PFSK-1 (cell line): Measurements from ENCODE around the gene PSD.

Experiments used
- FOXP2 ChIP-seq: optimal IDR thresholded peaks from 2 replicates; pipeline ENCODE3; 2011; ENCODE audit warnings: borderline replicate concordance, control low read depth, inconsistent platforms; ENCODE audit not compliant: insufficient read depth; ENCODE audit errors: extremely low read length, extremely low read depth
- POLR2AphosphoS5 ChIP-seq: IDR thresholded peaks from 2 replicates; pipeline ENCODE4 v1.6.1; 2012; ENCODE audit warnings: low read depth, mild to moderate bottlenecking, control low read depth, low read length, moderate library complexity
- SIN3A ChIP-seq: IDR thresholded peaks from 2 replicates; pipeline ENCODE4 v1.6.1; 2012; ENCODE audit warnings: mild to moderate bottlenecking, low read length, moderate library complexity, borderline replicate concordance; ENCODE audit not compliant: insufficient read depth
- TAF1 ChIP-seq: IDR thresholded peaks from 2 replicates; pipeline ENCODE4 v1.6.1; 2012; ENCODE audit warnings: low read length, control low read depth, borderline replicate concordance; ENCODE audit not compliant: insufficient read depth
- TF ChIP-seq, protein P1 (sequence below), 2 experiments: IDR thresholded peaks; 2 replicates each; pipeline versions ENCODE4 v1.6.1 to v1.8.0; 2011 to 2012; ENCODE audit warnings: low read depth in 2 of 2, low read length in 2 of 2, control low read depth in 1 of 2, inconsistent platforms in 1 of 2, mild to moderate bottlenecking in 1 of 2, moderate library complexity in 1 of 2; ENCODE audit not compliant: insufficient read depth in 1 of 2

Gene PSD

DNA sequence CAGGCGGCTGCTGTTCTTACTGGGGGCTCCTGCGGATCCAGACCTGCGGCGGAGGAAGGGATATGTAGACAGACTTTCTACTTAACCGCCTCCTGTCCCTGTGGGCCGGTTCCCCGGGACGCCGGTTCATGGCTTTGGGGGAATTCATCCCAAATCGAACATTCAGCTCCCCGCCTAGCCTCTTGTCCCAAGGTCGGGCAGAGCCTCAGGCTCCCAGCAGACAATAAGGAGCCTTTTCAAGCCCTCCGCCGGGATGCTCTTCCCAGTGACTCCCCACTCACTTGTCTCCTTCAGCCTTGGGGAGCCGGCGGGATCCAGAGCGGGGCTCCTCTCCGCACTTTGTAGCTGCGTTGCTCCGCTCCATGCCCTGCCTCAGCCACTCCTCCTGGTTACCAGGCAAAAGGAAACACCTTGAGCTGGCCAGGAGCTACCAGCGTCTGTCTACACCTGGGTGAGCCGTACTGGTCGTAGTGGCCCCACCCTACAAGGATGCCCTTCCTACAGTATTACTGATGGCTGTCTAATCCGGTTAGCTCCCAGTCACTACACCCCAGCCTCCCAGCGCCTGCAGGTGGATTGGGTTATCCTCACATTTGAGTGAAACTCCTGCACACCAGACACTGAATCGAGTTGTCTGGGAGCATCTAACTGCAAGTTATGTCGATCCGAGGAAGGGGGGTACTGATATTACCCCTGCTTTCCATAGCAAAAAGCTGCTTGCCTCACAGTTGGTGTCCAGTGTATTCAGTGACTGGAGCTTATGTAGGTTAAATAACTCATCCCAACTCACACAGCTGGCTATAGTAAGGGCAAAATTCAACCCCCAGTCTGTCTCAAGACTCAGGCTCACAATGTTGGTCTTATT, 32.8 kb upstream of the PSD start, which contains the start of gene C10orf95:
C10orf95 (minus strand) TSS at position 439 of the 865 bp plus-strand sequence. CDS start 450 bp downstream, outside the sequence.
- no peak for TF ChIP-seq TAF1
- TF ChIP-seq POLR2AphosphoS5, result no peak
- TF ChIP-seq FOXP2, result no peak
- no peak for TF ChIP-seq SIN3A
- TF ChIP-seq, protein P1, sequence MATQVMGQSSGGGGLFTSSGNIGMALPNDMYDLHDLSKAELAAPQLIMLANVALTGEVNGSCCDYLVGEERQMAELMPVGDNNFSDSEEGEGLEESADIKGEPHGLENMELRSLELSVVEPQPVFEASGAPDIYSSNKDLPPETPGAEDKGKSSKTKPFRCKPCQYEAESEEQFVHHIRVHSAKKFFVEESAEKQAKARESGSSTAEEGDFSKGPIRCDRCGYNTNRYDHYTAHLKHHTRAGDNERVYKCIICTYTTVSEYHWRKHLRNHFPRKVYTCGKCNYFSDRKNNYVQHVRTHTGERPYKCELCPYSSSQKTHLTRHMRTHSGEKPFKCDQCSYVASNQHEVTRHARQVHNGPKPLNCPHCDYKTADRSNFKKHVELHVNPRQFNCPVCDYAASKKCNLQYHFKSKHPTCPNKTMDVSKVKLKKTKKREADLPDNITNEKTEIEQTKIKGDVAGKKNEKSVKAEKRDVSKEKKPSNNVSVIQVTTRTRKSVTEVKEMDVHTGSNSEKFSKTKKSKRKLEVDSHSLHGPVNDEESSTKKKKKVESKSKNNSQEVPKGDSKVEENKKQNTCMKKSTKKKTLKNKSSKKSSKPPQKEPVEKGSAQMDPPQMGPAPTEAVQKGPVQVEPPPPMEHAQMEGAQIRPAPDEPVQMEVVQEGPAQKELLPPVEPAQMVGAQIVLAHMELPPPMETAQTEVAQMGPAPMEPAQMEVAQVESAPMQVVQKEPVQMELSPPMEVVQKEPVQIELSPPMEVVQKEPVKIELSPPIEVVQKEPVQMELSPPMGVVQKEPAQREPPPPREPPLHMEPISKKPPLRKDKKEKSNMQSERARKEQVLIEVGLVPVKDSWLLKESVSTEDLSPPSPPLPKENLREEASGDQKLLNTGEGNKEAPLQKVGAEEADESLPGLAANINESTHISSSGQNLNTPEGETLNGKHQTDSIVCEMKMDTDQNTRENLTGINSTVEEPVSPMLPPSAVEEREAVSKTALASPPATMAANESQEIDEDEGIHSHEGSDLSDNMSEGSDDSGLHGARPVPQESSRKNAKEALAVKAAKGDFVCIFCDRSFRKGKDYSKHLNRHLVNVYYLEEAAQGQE (IDR thresholded peaks at IDR 0.05; ENCODE audit: insufficient read depth in 1 of 2, low read depth in 2 of 2, low read length in 2 of 2), result no peak

DNA sequence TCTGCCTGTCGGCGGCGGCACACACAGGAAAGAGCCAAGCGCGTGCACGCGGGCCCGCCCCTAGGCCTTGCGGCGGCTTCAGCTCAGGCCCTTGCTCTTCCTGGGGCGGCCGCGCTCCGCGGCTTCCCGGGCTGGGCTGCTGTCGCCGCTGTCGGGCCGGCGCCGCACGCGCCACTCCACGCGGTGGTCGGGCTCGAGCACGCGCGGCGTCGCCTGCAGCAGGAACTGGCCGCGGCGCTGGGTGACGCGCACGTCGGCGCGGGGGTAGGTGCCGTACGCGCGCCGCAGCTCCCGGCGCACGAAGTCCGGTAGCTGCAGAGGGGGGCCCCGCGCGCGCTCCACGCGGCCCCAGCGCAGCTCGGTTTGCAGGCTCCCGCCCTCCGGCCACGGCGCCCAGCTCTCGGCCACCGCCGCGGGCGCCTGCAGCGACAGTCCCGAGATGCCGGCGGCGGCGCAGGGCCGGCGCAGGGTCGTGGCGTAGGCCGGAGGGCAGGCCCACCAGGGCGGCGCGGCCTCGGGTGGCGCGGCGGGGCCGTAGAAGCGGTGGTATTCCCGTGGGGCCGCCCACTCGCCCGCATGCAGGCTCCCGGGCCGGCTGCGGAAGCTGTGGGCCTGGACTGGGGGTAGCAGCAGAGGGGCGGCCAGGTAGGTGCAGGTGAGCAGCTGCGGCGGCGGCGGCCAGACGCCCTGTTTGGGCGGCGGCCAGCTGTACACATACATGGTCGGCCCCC, 32.0 kb upstream of the PSD start:
- TF ChIP-seq FOXP2 (peak; percentile 84), TAF1 (peak; percentile 66; the same call in 1 of the 2 replicates)
- TF ChIP-seq, protein P1 (IDR thresholded peaks at IDR 0.05; ENCODE audit: insufficient read depth in 1 of 2, low read depth in 2 of 2, low read length in 2 of 2), result no peak

DNA sequence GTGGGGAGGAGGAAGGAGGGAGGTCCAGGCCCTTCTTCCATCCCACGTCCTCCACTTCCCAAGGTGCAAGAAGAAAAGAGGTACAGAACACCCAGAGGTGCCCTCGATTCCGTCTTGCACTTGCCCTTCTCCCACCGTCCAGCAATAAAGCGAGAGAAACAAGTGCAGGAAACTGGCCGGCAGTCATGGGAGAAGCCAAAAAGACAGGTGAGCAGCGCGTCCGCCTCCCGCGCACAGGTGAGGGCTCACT, 31.5 kb upstream of the PSD start:
- TF ChIP-seq, protein P1 (IDR thresholded peaks at IDR 0.05; ENCODE audit: insufficient read depth in 1 of 2, low read depth in 2 of 2, low read length in 2 of 2), result no peak
- TF ChIP-seq SIN3A (no peak), FOXP2 (no peak), POLR2AphosphoS5 (no peak), TAF1 (no peak)

DNA sequence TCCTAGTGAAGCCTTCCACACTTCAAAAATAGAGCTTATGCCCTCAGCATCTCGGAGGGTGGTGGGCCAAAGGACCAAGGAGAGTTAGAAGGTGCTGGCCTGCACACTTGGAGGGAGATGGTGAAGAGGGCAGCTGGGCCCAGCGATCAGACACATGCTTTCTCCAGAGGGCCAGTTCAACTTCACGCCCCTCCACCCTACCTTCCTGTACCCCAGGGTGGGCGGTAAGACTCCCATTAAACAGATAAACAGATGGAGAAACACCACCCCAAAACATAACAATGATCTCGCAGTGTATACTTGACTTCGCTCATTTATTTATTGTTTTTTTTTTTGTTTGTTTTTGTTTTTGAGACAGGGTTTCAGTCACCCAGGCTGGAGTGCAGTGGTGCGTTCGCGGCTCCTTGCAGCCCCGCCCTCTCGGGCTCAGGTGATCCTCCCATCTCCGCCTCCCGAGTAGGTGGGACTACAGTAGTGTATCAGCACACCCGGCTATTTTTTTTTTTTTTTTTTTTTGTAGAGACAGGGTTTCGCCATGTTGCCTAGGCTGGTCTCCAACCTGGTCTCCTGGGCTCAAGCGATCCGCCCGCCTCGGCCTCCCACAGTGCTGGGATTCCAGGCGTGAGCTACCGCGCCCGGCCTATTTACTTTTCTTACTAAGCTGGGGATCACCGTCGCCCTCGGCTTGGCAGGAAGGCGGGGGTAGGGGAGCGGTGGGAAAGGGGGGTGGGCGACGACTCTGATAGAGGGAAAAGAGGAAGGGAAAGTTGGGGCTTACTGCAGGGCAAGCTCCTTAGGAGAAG, 30.9 kb upstream of the PSD start:
- TF ChIP-seq TAF1 (no peak), FOXP2 (no peak), POLR2AphosphoS5 (no peak), SIN3A (no peak)
- TF ChIP-seq, protein P1 (IDR thresholded peaks at IDR 0.05; ENCODE audit: insufficient read depth in 1 of 2, low read depth in 2 of 2, low read length in 2 of 2), result no peak
